Stimulated activated CD8-positive, alpha-beta memory T cell treated with anti-CD3 and anti-CD28 coated beads, Interleukin-4, amount 100 ng/mL, for 24 hours (primary cell): ENCODE data around the gene CPPED1.

ENCODE experiments used
- DNase-seq: peaks from one replicate; pipeline ENCODE4 v3.0.0-alpha.2; 2020; ENCODE audit warnings: low read depth

CPPED1 gene

DNA sequence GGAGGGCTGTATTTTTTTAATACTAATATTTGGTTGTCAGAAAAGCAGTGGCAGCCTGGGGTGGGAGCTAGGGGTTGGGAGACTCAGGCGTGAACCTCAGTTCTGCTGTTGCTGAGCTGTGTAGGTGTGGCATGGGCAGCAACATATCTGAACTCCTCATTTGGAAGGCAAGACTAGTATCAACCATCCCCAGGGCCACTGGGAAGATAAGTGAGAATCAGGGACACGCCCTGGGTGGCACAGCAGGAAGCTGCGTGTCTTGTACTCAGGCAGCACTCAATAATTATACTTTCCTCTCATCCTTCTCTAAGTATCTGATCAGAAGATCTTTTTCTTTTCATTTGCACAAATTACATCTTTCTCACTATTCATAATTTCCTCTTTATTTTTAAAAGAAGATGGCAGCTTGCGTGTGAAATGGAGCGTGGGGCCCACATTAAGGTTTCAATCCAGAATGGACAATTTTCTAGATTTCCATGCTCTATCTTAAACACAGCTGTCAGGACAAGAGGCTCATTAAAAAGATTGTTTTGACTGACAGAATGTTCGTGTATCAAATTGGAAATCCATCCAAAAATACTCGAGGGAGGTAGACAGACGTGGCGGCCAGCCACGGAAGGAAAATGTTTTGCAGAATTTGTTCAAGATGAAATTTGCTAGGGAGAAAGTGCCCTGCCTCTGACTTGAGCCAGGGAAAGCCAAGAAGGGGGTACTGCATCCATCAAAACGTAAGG is 121.1 kb downstream of the CPPED1 start:
- DNase-seq: no peak

DNA sequence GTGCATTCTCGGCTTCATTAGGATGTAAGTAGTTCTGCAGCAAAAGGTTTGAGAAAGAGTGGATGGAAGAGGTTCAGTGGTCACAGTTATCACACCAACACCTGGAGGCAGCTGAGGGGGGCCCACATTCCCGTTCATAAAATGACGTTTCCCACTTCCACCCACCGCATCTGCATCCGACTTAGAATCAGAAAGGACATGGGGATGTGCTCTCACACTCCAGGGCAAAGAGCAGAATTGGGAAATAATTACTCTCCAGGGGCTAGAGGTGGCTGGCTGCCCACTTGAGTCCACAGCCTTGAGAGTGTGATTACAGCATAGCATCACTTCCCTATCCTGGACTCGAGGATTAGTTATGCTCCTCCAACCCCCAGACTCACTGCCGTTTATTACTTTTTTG is 122.0 kb downstream of the CPPED1 start:
- DNase-seq: no peak

DNA sequence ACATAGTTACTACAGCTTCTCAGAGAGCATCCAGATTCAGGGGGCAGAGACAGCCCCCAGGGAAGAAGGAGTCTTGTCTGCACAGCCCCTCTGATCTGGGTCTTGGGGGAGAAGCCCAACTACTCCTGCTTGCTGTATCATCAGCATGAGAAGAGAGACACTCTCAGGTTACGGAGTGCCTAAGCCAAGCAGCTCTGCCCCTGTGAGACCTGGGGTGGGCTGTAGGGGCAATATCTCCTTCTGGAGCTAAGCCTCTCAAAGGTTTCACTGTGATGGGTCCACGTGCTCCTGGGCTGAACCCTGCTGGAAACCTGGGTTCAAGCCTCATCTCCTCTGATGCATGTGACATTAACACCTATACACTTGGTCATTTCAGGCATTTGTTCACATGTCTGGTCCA is 123.2 kb downstream of the CPPED1 start:
- no peak for DNase-seq

- DNase-seq: no peak
Measured at GRCh38 chr16:12679660-12680272, 123.9 kb downstream of the CPPED1 start.

- DNase-seq: no peak
Measured at GRCh38 chr16:12678983-12679382, 124.7 kb downstream of the CPPED1 start.

- DNase-seq: no peak
Measured at GRCh38 chr16:12677502-12677901, 126.2 kb downstream of the CPPED1 start.

DNA sequence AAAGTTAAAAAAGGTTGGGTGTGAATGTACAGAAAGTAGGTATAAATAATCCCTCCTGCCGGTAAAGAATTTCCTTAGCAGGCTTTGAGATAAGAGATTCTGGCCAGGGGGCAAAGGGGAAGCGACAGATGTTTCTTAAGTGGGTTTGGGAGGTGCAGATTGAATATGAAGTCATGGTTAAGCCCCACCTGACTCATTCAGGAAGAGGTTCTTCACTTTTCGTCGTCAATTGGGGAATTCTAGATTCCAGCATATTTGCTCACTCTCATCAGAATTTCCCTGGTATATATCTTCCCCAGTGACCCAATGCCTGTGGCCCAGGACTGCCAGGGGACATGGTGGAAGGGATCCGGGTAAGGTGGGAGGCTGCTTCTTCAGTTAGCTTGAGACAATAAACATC is 127.8 kb downstream of the CPPED1 start:
- DNase-seq: no peak

DNA sequence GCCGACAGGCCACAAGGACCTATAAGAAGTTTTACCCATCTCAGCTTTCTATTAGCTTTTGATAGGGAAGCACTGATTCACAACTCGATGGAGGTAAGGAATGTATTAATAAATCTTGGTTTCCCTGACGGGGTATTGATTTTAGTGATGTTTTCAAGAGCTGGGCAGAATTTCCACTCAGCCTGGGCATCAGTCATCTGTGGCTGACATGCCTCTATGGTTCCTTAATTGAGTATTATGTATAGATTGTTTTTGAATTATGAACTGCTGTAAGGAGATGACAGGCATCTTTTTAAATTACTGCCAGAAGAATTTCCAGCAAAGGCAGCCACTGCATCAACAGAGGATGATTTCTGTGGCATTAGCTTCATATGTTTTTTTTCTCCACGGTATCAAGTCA is 128.6 kb downstream of the CPPED1 start:
- no peak for DNase-seq

DNA sequence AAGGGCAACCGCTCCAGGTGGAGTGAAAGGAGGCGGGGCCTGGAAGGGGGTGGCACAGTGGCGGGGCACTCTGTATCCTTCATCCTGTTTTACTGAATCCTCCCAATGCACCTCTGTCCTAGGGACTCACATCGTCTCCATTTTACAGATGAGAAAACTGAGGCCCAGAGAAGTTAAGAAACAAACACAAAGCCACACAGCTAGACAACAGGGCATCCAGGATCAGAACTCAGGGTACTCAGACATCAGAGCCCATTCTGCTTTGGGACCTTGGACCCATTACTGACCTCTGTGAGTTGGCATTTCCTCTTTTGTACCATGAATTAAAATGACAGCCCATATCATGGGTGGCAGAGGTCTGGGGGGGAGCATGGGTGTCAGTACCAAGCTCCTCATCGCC is 129.2 kb downstream of the CPPED1 start:
- DNase-seq: no peak

- no peak for DNase-seq
Measured at GRCh38 chr16:12674071-12674470, 129.6 kb downstream of the CPPED1 start.

- DNase-seq: no peak
Measured at GRCh38 chr16:12673466-12673865, 130.2 kb downstream of the CPPED1 start.

GRCh38 chr16:12672986-12673385 is 130.7 kb downstream of the CPPED1 start:
- no peak for DNase-seq

GRCh38 chr16:12669908-12670307 is 133.8 kb downstream of the CPPED1 start:
- DNase-seq: no peak

- DNase-seq: no peak
Measured at GRCh38 chr16:12667909-12668308, 135.8 kb downstream of the CPPED1 start.

DNA sequence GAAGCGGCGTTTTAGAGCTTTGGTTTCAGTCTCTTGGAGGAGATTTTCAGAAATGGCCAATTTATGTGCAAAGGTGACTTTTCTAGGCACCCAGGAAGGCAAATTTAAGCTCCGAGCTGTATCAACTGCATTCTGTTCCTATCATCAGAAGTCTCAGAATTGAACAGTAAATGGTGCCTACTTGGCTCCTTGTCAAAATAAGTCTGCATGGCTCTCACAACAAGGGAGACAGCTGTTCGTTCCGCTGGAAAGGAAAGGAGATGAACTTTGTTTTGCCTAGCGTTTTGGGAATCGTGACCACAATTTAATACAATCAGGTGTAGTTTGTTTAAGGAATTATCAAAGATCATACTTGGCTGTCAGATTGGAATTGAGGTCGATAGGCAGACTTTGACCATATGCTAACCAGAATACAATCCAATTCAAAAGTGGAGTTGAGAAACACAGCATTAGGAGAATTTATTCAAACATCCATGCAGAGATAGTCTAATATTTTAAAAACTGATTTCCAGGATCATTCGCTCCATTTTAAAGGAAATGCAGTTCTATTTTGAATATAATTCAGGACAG is 139.4 kb downstream of the CPPED1 start:
- no peak for DNase-seq

DNA sequence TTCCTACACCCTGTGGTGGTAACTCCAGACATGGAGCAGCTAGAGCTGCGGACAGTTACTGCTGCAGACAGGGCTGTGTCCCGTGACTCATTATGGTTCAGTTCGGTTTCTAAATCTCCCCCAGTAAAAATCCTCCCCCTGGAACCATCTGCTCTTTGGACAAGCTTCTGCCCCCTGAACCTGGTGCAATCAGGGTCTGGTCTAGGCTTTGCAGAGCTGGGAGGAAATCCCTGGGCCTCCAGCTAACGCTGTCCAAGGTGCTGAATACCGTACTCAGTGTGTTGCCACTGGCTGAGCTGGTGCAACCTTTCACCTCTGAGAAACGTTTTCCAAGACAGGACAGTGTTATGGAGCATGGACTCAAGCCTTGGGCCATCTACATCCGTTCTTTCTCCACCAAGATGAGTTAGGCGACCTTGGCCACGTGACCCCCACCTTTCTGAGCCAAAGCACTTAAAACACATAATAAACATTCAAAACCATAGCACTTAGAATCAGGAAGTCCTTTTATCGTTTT is 142.0 kb downstream of the CPPED1 start:
- DNase-seq: no peak

GRCh38 chr16:12659871-12660270 is 143.8 kb downstream of the CPPED1 start:
- DNase-seq: no peak

DNA sequence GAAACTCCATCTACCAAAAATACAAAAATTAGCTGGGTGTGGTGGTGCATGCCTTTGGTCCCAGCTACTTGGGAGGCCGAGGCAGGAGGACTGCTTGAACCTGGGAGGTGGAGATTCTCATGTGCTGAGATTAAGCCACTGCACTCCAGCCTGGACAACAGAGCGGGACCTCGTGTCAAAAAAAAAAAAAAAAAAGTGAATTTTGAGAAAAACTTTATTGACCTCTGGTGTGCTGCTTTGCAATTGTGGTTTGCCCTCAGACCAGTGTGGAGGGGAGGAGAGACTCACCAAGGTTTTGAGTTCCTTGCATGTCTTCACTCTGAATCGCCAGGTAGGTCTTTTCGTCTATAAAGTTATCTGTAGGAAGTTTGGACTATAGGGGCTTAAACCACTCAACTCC is 145.2 kb downstream of the CPPED1 start:
- no peak for DNase-seq

GRCh38 chr16:12655537-12655936 is 148.2 kb downstream of the CPPED1 start:
- no peak for DNase-seq

DNA sequence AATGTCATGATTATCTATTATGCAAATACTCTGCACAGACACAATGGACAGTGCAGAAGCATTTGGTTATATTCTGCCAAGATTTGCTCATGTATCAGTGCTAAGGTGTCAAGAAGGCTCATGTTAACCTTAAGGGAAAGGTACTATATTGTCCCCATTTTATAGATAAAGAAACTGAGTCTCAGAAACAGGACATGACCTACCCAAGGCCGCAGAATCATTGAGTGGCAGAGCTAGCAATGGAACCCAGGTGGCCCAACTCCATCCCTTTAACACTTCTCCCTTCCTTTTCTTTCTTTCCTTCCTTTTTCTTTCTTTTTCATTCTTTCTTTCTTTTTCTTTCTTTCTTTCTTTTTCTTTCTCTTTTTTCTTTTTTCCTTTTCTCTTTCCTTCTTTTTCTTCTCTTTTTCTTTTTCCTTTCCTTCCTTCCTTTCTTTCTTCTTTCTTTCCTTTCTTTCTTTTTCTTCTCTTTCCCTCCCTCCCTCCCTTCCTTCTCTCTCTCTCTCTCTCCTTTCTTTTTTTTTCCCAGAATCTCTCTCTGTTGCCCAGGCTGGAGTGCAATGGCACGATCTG is 149.8 kb downstream of the CPPED1 start:
- DNase-seq: no peak

DNA sequence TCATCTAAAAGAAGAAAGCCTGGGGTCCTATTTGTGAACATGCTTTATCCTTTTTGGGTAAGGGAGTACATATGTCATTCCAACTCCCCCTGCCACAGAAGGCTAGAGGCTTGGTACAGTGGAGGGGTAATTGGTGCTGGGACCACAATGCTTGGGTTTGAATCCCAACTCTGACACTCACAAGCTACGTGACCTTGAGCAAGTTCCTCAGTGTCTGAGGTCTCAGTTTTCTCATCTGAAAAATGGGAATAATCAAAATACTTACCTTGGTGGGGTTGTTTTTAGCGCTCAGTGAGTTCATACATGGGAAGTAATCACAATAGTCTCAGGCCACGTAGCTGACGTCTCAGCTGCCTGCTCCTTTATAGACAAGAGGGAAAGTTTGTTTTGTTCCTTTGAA is 150.8 kb downstream of the CPPED1 start:
- DNase-seq: no peak

DNA sequence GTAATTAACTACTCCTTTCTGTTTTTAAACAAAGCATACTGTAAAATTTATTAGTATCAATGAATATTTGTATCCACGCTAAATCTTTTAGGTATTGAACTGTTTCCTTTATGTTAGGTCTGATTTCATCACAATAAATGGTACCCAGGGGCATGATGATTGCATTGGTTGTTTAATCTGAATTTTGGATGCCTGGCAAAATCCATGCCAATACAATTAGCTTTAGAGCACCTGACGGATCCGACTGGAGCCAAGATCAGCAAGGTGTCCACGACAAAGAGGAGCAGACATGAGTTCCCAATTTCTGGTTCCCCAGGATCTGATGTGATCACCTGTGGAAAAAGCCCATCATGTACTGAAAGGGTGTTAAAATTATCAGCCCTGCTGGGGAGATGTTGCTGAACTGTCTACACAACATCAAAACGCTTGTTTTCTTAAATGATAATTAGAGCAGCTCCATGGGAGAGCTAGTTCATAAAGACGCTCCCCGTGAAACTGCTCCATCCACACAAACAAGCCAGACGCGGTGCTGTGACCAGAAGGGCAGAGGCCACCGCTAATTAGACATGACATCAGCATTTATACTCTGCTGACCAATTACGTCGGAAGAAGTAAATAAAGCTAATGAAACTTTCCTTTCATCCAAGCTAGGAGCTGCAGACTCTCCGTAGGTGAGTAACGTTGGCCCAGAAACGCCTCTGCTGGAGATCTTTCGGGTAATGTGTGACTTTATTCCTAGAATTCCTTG is 151.7 kb downstream of the CPPED1 start:
- no peak for DNase-seq
